ENCODE measurements around the gene SERPINA5.
"Not testable (repeated sequence)": the region's sequence is repeated elsewhere in the genome, so short reads cannot be mapped to it uniquely, and the experiment has no call there.

Gene SERPINA5

GRCh38 chr14:94623856-94624499 lies 42.8 kb downstream of the SERPINA5 start:
- H3K27ac Mint-ChIP-seq, result no peak overlapping the region
- no peak for ATAC-seq (ENCODE audit: low read depth)

GRCh38 chr14:94624537-94625352 lies 43.5 kb downstream of the SERPINA5 start:
- no peaks in the 10 kb centered on the region for H3K27me3 Mint-ChIP-seq
- H3K9me3 Mint-ChIP-seq, result peaks cover 2% of the 10 kb centered on the region
- H3K4me1 Mint-ChIP-seq, result no peaks in the 10 kb centered on the region
- DNase-seq (ENCODE audit: low spot score in 2 of 2), result no peak
- no peaks in the 10 kb centered on the region for H3K36me3 Mint-ChIP-seq
- no peak for ATAC-seq (ENCODE audit: low read depth)
- H3K27ac Mint-ChIP-seq, result no peak overlapping the region
- H3K4me3 Mint-ChIP-seq, result no peak overlapping the region

More at GRCh38 chr14:94623856-94624499, 42.8 kb downstream of the SERPINA5 start:
- no peak overlapping the region for H3K4me3 Mint-ChIP-seq
- DNase-seq (ENCODE audit: low spot score in 2 of 2), result no peak
- no peaks in the 10 kb centered on the region for H3K36me3 Mint-ChIP-seq
- no peaks in the 10 kb centered on the region for H3K27me3 Mint-ChIP-seq
- no peaks in the 10 kb centered on the region for H3K4me1 Mint-ChIP-seq
- peaks cover 3% of the 10 kb centered on the region for H3K9me3 Mint-ChIP-seq

- Mint-ChIP-seq H3K4me3 (no peak overlapping the region), H3K27me3 (peaks cover 2% of the 10 kb centered on the region), H3K27ac (no peak overlapping the region), H3K9me3 (peaks cover 1% of the 10 kb centered on the region), H3K36me3 (no peaks in the 10 kb centered on the region), H3K4me1 (no peaks in the 10 kb centered on the region)
- ATAC-seq (ENCODE audit: low read depth) (no peak), DNase-seq (ENCODE audit: low spot score in 2 of 2) (no peak)
These were observed 44.1 kb downstream of the SERPINA5 start for GRCh38 chr14:94625353-94625635.

GRCh38 chr14:94628578-94628977 lies 47.4 kb downstream of the SERPINA5 start:
- ATAC-seq (ENCODE audit: low read depth) (no peak), DNase-seq (ENCODE audit: low spot score in 2 of 2) (no peak)
- Mint-ChIP-seq H3K27ac (no peak overlapping the region), H3K27me3 (peaks cover 4% of the 10 kb centered on the region), H3K9me3 (peaks cover 3% of the 10 kb centered on the region), H3K36me3 (no peaks in the 10 kb centered on the region), H3K4me3 (no peak overlapping the region), H3K4me1 (no peaks in the 10 kb centered on the region)

- Mint-ChIP-seq H3K4me1 (no peaks in the 10 kb centered on the region), H3K27me3 (peaks cover 4% of the 10 kb centered on the region), H3K36me3 (no peaks in the 10 kb centered on the region), H3K9me3 (peaks cover 3% of the 10 kb centered on the region), H3K27ac (no peak overlapping the region), H3K4me3 (no peak overlapping the region)
- DNase-seq (ENCODE audit: low spot score in 2 of 2) (no peak), ATAC-seq (ENCODE audit: low read depth) (no peak)
These were observed 49.2 kb downstream of the SERPINA5 start for GRCh38 chr14:94630396-94630795.

- Mint-ChIP-seq H3K27ac (no peak overlapping the region), H3K4me1 (no peaks in the 10 kb centered on the region), H3K27me3 (peaks cover 4% of the 10 kb centered on the region), H3K36me3 (no peaks in the 10 kb centered on the region), H3K4me3 (no peak overlapping the region), H3K9me3 (peaks cover 3% of the 10 kb centered on the region)
- DNase-seq (ENCODE audit: low spot score in 2 of 2) (no peak), ATAC-seq (ENCODE audit: low read depth) (no peak)
These were observed 49.8 kb downstream of the SERPINA5 start for GRCh38 chr14:94631050-94631449.

- Mint-ChIP-seq H3K36me3 (no peaks in the 10 kb centered on the region), H3K27ac (no peak overlapping the region), H3K27me3 (peaks cover 4% of the 10 kb centered on the region), H3K9me3 (peaks cover 3% of the 10 kb centered on the region), H3K4me1 (no peaks in the 10 kb centered on the region), H3K4me3 (no peak overlapping the region)
- DNase-seq (ENCODE audit: low spot score in 2 of 2) (no peak), ATAC-seq (ENCODE audit: low read depth) (no peak)
These were observed 50.5 kb downstream of the SERPINA5 start for GRCh38 chr14:94631536-94632304.

- peaks cover 4% of the 10 kb centered on the region for H3K27me3 Mint-ChIP-seq
- H3K4me3 Mint-ChIP-seq, result no peak overlapping the region
- H3K4me1 Mint-ChIP-seq, result no peaks in the 10 kb centered on the region
- H3K27ac Mint-ChIP-seq, result no peak overlapping the region
- no peaks in the 10 kb centered on the region for H3K36me3 Mint-ChIP-seq
- H3K9me3 Mint-ChIP-seq, result peaks cover 3% of the 10 kb centered on the region
- DNase-seq (ENCODE audit: low spot score in 2 of 2) (no peak), ATAC-seq (ENCODE audit: low read depth) (no peak)
These were observed 51.0 kb downstream of the SERPINA5 start for GRCh38 chr14:94632305-94632590.

- Mint-ChIP-seq H3K9me3 (peaks cover 3% of the 10 kb centered on the region), H3K4me3 (no peak overlapping the region), H3K4me1 (no peaks in the 10 kb centered on the region), H3K36me3 (no peaks in the 10 kb centered on the region), H3K27me3 (peaks cover 4% of the 10 kb centered on the region), H3K27ac (no peak overlapping the region)
- ATAC-seq (ENCODE audit: low read depth) (no peak), DNase-seq (ENCODE audit: low spot score in 2 of 2) (no peak)
These were observed 51.9 kb downstream of the SERPINA5 start for GRCh38 chr14:94633121-94633520.

GRCh38 chr14:94635154-94635553 lies 53.9 kb downstream of the SERPINA5 start:
- DNase-seq (ENCODE audit: low spot score in 2 of 2), result no peak
- Mint-ChIP-seq H3K27ac (no peak overlapping the region), H3K9me3 (peaks cover 3% of the 10 kb centered on the region), H3K4me3 (no peak overlapping the region), H3K4me1 (no peaks in the 10 kb centered on the region), H3K27me3 (peaks cover 6% of the 10 kb centered on the region), H3K36me3 (no peaks in the 10 kb centered on the region)
- no peak for ATAC-seq (ENCODE audit: low read depth)

GRCh38 chr14:94636744-94637412 lies 55.7 kb downstream of the SERPINA5 start:
- Mint-ChIP-seq H3K27me3 (peaks cover 3% of the 10 kb centered on the region), H3K36me3 (no peaks in the 10 kb centered on the region), H3K4me1 (no peaks in the 10 kb centered on the region), H3K27ac (no peak overlapping the region), H3K4me3 (no peak overlapping the region), H3K9me3 (peaks cover under 1% of the 10 kb centered on the region)
- DNase-seq (ENCODE audit: low spot score in 2 of 2) (no peak), ATAC-seq (ENCODE audit: low read depth) (no peak)

- H3K9me3 Mint-ChIP-seq; H3K27ac Mint-ChIP-seq; H3K27me3 Mint-ChIP-seq; ATAC-seq (ENCODE audit: low read depth); H3K36me3 Mint-ChIP-seq; DNase-seq (ENCODE audit: low spot score in 2 of 2); H3K4me3 Mint-ChIP-seq; H3K4me1 Mint-ChIP-seq: not testable (repeated sequence)
These were observed 56.6 kb downstream of the SERPINA5 start for GRCh38 chr14:94637814-94638213.

GRCh38 chr14:94638339-94638738 lies 57.1 kb downstream of the SERPINA5 start:
- Mint-ChIP-seq H3K4me1 (no peaks in the 10 kb centered on the region), H3K9me3 (no peaks in the 10 kb centered on the region), H3K27me3 (peaks cover 2% of the 10 kb centered on the region), H3K27ac (no peak overlapping the region), H3K36me3 (no peaks in the 10 kb centered on the region), H3K4me3 (no peak overlapping the region)
- no peak for DNase-seq (ENCODE audit: low spot score in 2 of 2)
- ATAC-seq (ENCODE audit: low read depth), result no peak

Data from memory B cell (primary cell).